ENCODE results near the gene CASP5. TPM values are rescaled to one million over a fixed set of nuclear protein-coding genes. Genes with fewer than 3 reads are reported as not detected.
"Not testable (repeated sequence)": the region's sequence is repeated elsewhere in the genome, so short reads cannot be mapped to it uniquely, and the experiment has no call there.

The CASP5 gene
- not detected in 2 replicates for total RNA-seq

- no peak for DNase-seq (ENCODE audit: low read depth in 2 of 2)
Observed at GRCh38 chr11:105023003-105023402, at the start of gene CASP5. Gene CASP5, minus strand, starts transcription at chr11:105023168. Its CDS starts 32 bp downstream, at chr11:105023136.

GRCh38 chr11:105072080-105072479 lies 49.1 kb upstream of the CASP5 start:
- not testable (repeated sequence) for DNase-seq (ENCODE audit: low read depth in 2 of 2)

- no peak for DNase-seq (ENCODE audit: low read depth in 2 of 2)
Observed at GRCh38 chr11:105071089-105071732, 48.2 kb upstream of the CASP5 start.

- no peak for DNase-seq (ENCODE audit: low read depth in 2 of 2)
Observed at GRCh38 chr11:105070306-105070705, 47.3 kb upstream of the CASP5 start.

GRCh38 chr11:105069749-105070148 lies 46.8 kb upstream of the CASP5 start:
- DNase-seq (ENCODE audit: low read depth in 2 of 2) = peak in 1 of 2 donors; percentile 30

- not testable (repeated sequence) for DNase-seq (ENCODE audit: low read depth in 2 of 2)
Observed at GRCh38 chr11:105063245-105063941, 40.4 kb upstream of the CASP5 start.

GRCh38 chr11:105057432-105057831 lies 34.5 kb upstream of the CASP5 start:
- DNase-seq (ENCODE audit: low read depth in 2 of 2) = no peak

- no peak for DNase-seq (ENCODE audit: low read depth in 2 of 2)
Observed at GRCh38 chr11:105056446-105056845, 33.5 kb upstream of the CASP5 start.

GRCh38 chr11:105054723-105055493 lies 31.9 kb upstream of the CASP5 start:
- DNase-seq (ENCODE audit: low read depth in 2 of 2) = no peak

- DNase-seq (ENCODE audit: low read depth in 2 of 2) = no peak
Observed at GRCh38 chr11:105052487-105052886, 29.5 kb upstream of the CASP5 start.

GRCh38 chr11:105051559-105051958 lies 28.6 kb upstream of the CASP5 start:
- no peak for DNase-seq (ENCODE audit: low read depth in 2 of 2)

- DNase-seq (ENCODE audit: low read depth in 2 of 2) = no peak
Observed at GRCh38 chr11:105049481-105049880, 26.5 kb upstream of the CASP5 start.

GRCh38 chr11:105046898-105047579 lies 24.1 kb upstream of the CASP5 start:
- DNase-seq (ENCODE audit: low read depth in 2 of 2) = peak; percentile 86 to 99

- DNase-seq (ENCODE audit: low read depth in 2 of 2) = peak in 1 of 2 donors; percentile 15
Observed at GRCh38 chr11:105045676-105046296, 22.8 kb upstream of the CASP5 start.

- peak; percentile 84 to 88 for DNase-seq (ENCODE audit: low read depth in 2 of 2)
Observed at GRCh38 chr11:105044557-105045524, 21.9 kb upstream of the CASP5 start, which contains the start of gene CARD16. Gene CARD16, minus strand, starts transcription at chr11:105045335. Its CDS starts 38 bp downstream, at chr11:105045297.

- DNase-seq (ENCODE audit: low read depth in 2 of 2) = no peak
Observed at GRCh38 chr11:105042178-105042577, 19.2 kb upstream of the CASP5 start.

GRCh38 chr11:105040703-105041102 lies 17.7 kb upstream of the CASP5 start:
- no peak for DNase-seq (ENCODE audit: low read depth in 2 of 2)

GRCh38 chr11:105034813-105035620 lies 12.0 kb upstream of the CASP5 start, which contains the start of gene CASP1:
Gene CASP1, minus strand, starts transcription at chr11:105035144. Its CDS starts 31 bp downstream, at chr11:105035113.
- peak; percentile 68 to 76 for DNase-seq (ENCODE audit: low read depth in 2 of 2)

- DNase-seq (ENCODE audit: low read depth in 2 of 2) = not testable (repeated sequence)
Observed at GRCh38 chr11:105034388-105034787, 11.4 kb upstream of the CASP5 start.
